ENCODE data around the gene HSPA12A. TPM values are rescaled to one million over a fixed set of nuclear protein-coding genes. Genes with fewer than 3 reads are reported as not detected.

HSPA12A gene
- total RNA-seq, 4 donors from 2014 or later = 9.6 to 26.6 (median 18.2) TPM

- 85% methylated on average over 9 of the region's 9 CpGs for WGBS
- DNase-seq (ENCODE audit: low spot score in 2 of 2) = no peak
- Histone ChIP-seq H3K27me3 (peaks cover 38% of the 10 kb centered on the region), H3K4me3 (no peak overlapping the region), H3K9me3 (no peaks in the 10 kb centered on the region), H3K4me1 (peaks cover 6% of the 10 kb centered on the region), H3K36me3 (no peaks in the 10 kb centered on the region), H3K27ac (no peak overlapping the region)
- TF ChIP-seq POLR2A (IDR thresholded peaks at IDR 0.05) (no peak), EP300 (IDR thresholded peaks at IDR 0.05) (no peak), POLR2AphosphoS5 (IDR thresholded peaks at IDR 0.05) (no peak)
- TF ChIP-seq, protein P1, sequence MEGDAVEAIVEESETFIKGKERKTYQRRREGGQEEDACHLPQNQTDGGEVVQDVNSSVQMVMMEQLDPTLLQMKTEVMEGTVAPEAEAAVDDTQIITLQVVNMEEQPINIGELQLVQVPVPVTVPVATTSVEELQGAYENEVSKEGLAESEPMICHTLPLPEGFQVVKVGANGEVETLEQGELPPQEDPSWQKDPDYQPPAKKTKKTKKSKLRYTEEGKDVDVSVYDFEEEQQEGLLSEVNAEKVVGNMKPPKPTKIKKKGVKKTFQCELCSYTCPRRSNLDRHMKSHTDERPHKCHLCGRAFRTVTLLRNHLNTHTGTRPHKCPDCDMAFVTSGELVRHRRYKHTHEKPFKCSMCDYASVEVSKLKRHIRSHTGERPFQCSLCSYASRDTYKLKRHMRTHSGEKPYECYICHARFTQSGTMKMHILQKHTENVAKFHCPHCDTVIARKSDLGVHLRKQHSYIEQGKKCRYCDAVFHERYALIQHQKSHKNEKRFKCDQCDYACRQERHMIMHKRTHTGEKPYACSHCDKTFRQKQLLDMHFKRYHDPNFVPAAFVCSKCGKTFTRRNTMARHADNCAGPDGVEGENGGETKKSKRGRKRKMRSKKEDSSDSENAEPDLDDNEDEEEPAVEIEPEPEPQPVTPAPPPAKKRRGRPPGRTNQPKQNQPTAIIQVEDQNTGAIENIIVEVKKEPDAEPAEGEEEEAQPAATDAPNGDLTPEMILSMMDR (IDR thresholded peaks at IDR 0.05) = no peak
Observed at GRCh38 chr10:116626815-116627214, 115.6 kb downstream of the HSPA12A start.

- H3K36me3 ChIP-seq = no peaks in the 10 kb centered on the region
- H3K4me1 ChIP-seq = peaks cover 6% of the 10 kb centered on the region
- H3K27ac ChIP-seq = no peak overlapping the region
- no peaks in the 10 kb centered on the region for H3K9me3 ChIP-seq
- H3K4me3 ChIP-seq = no peak overlapping the region
- 89% methylated on average over 7 of the region's 7 CpGs for WGBS
- DNase-seq (ENCODE audit: low spot score in 2 of 2) = no peak
- H3K27me3 ChIP-seq = peaks cover 39% of the 10 kb centered on the region
- TF ChIP-seq POLR2A (IDR thresholded peaks at IDR 0.05) (no peak), EP300 (IDR thresholded peaks at IDR 0.05) (no peak), POLR2AphosphoS5 (IDR thresholded peaks at IDR 0.05) (no peak)
- TF ChIP-seq, protein P1 (IDR thresholded peaks at IDR 0.05) = no peak
Observed at GRCh38 chr10:116625845-116626244, 116.5 kb downstream of the HSPA12A start.

DNA sequence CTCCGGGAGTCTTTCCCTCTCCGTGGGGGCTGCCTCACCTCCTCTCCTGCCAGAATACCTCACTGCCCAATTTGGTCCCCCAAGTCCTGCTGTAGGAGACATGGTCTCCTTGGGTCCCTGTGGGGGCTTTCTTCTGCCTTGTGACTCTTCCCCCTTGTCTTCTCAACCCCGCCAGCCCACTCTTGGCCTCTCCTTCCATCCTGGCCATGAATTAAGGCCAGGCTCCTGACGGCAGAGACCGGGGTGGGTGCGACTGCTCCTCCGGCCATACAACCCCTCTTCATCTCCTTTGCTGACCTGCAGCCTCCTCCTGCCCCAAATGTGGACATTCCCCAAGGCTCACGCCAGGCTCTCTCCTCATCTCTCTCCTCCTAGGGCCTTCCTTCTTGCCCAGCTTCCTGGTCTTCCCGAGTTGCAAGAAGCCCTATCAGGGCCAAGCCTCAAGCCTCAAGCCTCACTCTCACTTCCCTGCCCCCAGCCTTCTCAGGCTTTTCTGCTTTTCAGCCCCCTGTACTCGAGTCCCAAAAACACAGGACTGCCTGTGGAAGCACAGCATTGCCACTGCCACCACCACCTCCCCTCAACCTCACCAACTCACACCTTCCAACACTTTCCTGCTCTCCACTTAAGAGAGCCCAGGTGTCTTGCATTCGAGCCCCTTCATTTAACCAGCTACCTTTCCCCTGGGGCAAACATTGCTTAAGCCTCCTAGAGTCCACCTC lies 120.3 kb downstream of the HSPA12A start:
- H3K27me3 ChIP-seq = peaks cover 28% of the 10 kb centered on the region
- WGBS = 81% methylated on average over 11 of the region's 11 CpGs
- TF ChIP-seq POLR2AphosphoS5 (IDR thresholded peaks at IDR 0.05) = no peak
- TF ChIP-seq POLR2A (IDR thresholded peaks at IDR 0.05) = no peak
- no peak for TF ChIP-seq EP300 (IDR thresholded peaks at IDR 0.05)
- TF ChIP-seq, protein P1 (IDR thresholded peaks at IDR 0.05) = no peak
- no peaks in the 10 kb centered on the region for H3K9me3 ChIP-seq
- H3K36me3 ChIP-seq = no peaks in the 10 kb centered on the region
- no peak overlapping the region for H3K27ac ChIP-seq
- H3K4me1 ChIP-seq = no peaks in the 10 kb centered on the region
- DNase-seq (ENCODE audit: low spot score in 2 of 2) = no peak
- no peak overlapping the region for H3K4me3 ChIP-seq

DNA sequence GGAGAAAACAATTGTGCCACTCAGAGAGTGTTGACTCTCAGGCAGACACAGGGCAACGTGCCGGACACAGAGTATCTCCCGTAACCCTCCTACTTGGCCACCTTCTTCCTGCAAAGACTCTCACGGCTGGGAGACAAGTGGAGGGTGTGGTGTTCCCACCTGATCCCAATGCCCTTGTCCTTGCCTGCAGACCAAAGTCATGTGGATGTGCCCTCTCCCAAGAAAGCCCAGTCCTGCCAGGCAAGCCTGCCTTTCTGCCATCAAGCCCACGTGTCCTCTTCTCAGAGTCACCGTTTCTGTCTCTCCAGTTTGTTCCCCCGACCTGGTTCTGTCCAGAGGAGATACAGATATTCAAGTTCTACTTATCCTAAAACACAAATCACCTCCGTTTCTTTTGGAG lies 120.9 kb downstream of the HSPA12A start:
- H3K27ac ChIP-seq = no peak overlapping the region
- peaks cover 22% of the 10 kb centered on the region for H3K27me3 ChIP-seq
- no peaks in the 10 kb centered on the region for H3K36me3 ChIP-seq
- no peaks in the 10 kb centered on the region for H3K4me1 ChIP-seq
- no peak for DNase-seq (ENCODE audit: low spot score in 2 of 2)
- H3K9me3 ChIP-seq = no peaks in the 10 kb centered on the region
- TF ChIP-seq POLR2AphosphoS5 (IDR thresholded peaks at IDR 0.05) = no peak
- TF ChIP-seq, protein P1 (IDR thresholded peaks at IDR 0.05) = no peak
- no peak for TF ChIP-seq EP300 (IDR thresholded peaks at IDR 0.05)
- WGBS = 80% methylated on average over 8 of the region's 8 CpGs
- no peak overlapping the region for H3K4me3 ChIP-seq

Other genes starting within 250 kb of the HSPA12A start
- not detected for gene PNLIP, start 196.6 kb downstream of the HSPA12A start, total RNA-seq
- not detected for gene PNLIPRP1, start 151.6 kb downstream of the HSPA12A start, total RNA-seq
- not detected for gene PNLIPRP2, start 121.6 kb downstream of the HSPA12A start, total RNA-seq
- under 1 TPM in 1 of 4 donors, not detected in 3; 0.56 TPM for gene ENO4, start 106.9 kb upstream of the HSPA12A start, total RNA-seq